ENCODE results near the gene MAPT. TPM values are rescaled to one million over a fixed set of nuclear protein-coding genes. Genes with fewer than 3 reads are reported as not detected.
"Not testable (repeated sequence)": the region's sequence is repeated elsewhere in the genome, so short reads cannot be mapped to it uniquely, and the experiment has no call there.

Gene MAPT
- total RNA-seq, 1 donor from 2014 or later = 2.1 TPM

DNA sequence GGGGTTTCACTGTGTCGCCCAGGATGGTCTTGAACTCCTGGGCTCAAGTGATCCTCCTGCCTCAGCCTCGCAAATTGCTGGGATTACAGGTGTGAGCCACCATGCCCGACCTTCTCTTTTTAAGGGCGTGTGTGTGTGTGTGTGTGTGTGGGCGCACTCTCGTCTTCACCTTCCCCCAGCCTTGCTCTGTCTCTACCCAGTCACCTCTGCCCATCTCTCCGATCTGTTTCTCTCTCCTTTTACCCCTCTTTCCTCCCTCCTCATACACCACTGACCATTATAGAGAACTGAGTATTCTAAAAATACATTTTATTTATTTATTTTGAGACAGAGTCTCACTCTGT lies 108.6 kb downstream of the MAPT start:
- Histone ChIP-seq H2AFZ (ENCODE audit: low read depth, low read length) (no peak overlapping the region), H4K20me1 (ENCODE audit: insufficient read depth, low read length) (no peaks in the 10 kb centered on the region), H3K4me2 (ENCODE audit: low read length) (no peak overlapping the region), H3K4me1 (ENCODE audit: insufficient read depth, low read length) (peaks cover under 1% of the 10 kb centered on the region), H3K36me3 (ENCODE audit: insufficient read depth, low read length) (no peaks in the 10 kb centered on the region), H3K4me3 (ENCODE audit: insufficient read depth, low read depth, low read length) (no peak overlapping the region), H3K27ac (ENCODE audit: low read depth, low read length) (no peak overlapping the region), H3K27me3 (ENCODE audit: insufficient read depth, low read length) (no peaks in the 10 kb centered on the region), H3K79me2 (ENCODE audit: insufficient read depth, low read length) (no peaks in the 10 kb centered on the region), H3K9ac (ENCODE audit: low read length) (no peak overlapping the region), H3K9me3 (ENCODE audit: insufficient read depth, low read depth, low read length) (no peaks in the 10 kb centered on the region)
- DNase-seq (ENCODE audit: low read depth) = no peak
- FAIRE-seq = no peak
- no peak overlapping the region for H3K27ac Mint-ChIP-seq (ENCODE audit: unreplicated experiment)
- H3K27me3 Mint-ChIP-seq (ENCODE audit: low read depth, unreplicated experiment) = peaks cover 6% of the 10 kb centered on the region
- peaks cover 12% of the 10 kb centered on the region for H3K4me1 Mint-ChIP-seq (ENCODE audit: low read depth, unreplicated experiment)
- H3K4me3 Mint-ChIP-seq (ENCODE audit: unreplicated experiment) = no peak overlapping the region
- H3K9me3 Mint-ChIP-seq (ENCODE audit: unreplicated experiment) = no peaks in the 10 kb centered on the region
- TF ChIP-seq EZH2 (IDR thresholded peaks at IDR 0.05; ENCODE audit: insufficient read depth, low read length) (no peak), CTCF (IDR thresholded peaks at IDR 0.05; ENCODE audit: insufficient read depth, low read depth, low read length) (no peak)
- H3K36me3 Mint-ChIP-seq (ENCODE audit: low read depth, unreplicated experiment) = peaks cover 2% of the 10 kb centered on the region

DNA sequence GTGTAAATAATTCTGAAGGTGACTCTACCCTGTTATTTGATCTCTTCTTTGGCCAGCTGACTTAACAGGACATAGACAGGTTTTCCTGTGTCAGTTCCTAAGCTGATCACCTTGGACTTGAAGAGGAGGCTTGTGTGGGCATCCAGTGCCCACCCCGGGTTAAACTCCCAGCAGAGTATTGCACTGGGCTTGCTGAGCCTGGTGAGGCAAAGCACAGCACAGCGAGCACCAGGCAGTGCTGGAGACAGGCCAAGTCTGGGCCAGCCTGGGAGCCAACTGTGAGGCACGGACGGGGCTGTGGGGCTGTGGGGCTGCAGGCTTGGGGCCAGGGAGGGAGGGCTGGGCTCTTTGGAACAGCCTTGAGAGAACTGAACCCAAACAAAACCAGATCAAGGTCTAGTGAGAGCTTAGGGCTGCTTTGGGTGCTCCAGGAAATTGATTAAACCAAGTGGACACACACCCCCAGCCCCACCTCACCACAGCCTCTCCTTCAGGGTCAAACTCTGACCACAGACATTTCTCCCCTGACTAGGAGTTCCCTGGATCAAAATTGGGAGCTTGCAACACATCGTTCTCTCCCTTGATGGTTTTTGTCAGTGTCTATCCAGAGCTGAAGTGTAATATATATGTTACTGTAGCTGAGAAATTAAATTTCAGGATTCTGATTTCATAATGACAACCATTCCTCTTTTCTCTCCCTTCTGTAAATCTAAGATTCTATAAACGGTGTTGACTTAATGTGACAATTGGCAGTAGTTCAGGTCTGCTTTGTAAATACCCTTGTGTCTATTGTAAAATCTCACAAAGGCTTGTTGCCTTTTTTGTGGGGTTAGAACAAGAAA lies 109.8 kb downstream of the MAPT start:
- Mint-ChIP-seq H3K27me3 (ENCODE audit: low read depth, unreplicated experiment) (peaks cover 6% of the 10 kb centered on the region), H3K9me3 (ENCODE audit: unreplicated experiment) (no peaks in the 10 kb centered on the region), H3K36me3 (ENCODE audit: low read depth, unreplicated experiment) (peaks cover 2% of the 10 kb centered on the region), H3K4me3 (ENCODE audit: unreplicated experiment) (no peak overlapping the region), H3K27ac (ENCODE audit: unreplicated experiment) (no peak overlapping the region), H3K4me1 (ENCODE audit: low read depth, unreplicated experiment) (peaks cover 12% of the 10 kb centered on the region)
- Histone ChIP-seq H3K27ac (ENCODE audit: low read depth, low read length) (no peak overlapping the region), H3K4me3 (ENCODE audit: insufficient read depth, low read depth, low read length) (no peak overlapping the region), H3K4me2 (ENCODE audit: low read length) (no peak overlapping the region), H3K4me1 (ENCODE audit: insufficient read depth, low read length) (no peaks in the 10 kb centered on the region), H3K79me2 (ENCODE audit: insufficient read depth, low read length) (no peaks in the 10 kb centered on the region), H3K27me3 (ENCODE audit: insufficient read depth, low read length) (no peaks in the 10 kb centered on the region), H3K36me3 (ENCODE audit: insufficient read depth, low read length) (no peaks in the 10 kb centered on the region), H4K20me1 (ENCODE audit: insufficient read depth, low read length) (no peaks in the 10 kb centered on the region), H2AFZ (ENCODE audit: low read depth, low read length) (no peak overlapping the region), H3K9me3 (ENCODE audit: insufficient read depth, low read depth, low read length) (no peaks in the 10 kb centered on the region), H3K9ac (ENCODE audit: low read length) (no peak overlapping the region)
- no peak for FAIRE-seq
- peak; percentile 14 for DNase-seq (ENCODE audit: low read depth)
- TF ChIP-seq CTCF (IDR thresholded peaks at IDR 0.05; ENCODE audit: insufficient read depth, low read depth, low read length) = no peak
- TF ChIP-seq EZH2 (IDR thresholded peaks at IDR 0.05; ENCODE audit: insufficient read depth, low read length) = no peak

- H3K9me3 ChIP-seq (ENCODE audit: insufficient read depth, low read depth, low read length); H4K20me1 ChIP-seq (ENCODE audit: insufficient read depth, low read length); H3K27me3 Mint-ChIP-seq (ENCODE audit: low read depth, unreplicated experiment); H3K9me3 Mint-ChIP-seq (ENCODE audit: unreplicated experiment); H3K27ac Mint-ChIP-seq (ENCODE audit: unreplicated experiment); H2AFZ ChIP-seq (ENCODE audit: low read depth, low read length); H3K4me3 ChIP-seq (ENCODE audit: insufficient read depth, low read depth, low read length); H3K79me2 ChIP-seq (ENCODE audit: insufficient read depth, low read length); FAIRE-seq; H3K27ac ChIP-seq (ENCODE audit: low read depth, low read length); H3K27me3 ChIP-seq (ENCODE audit: insufficient read depth, low read length); H3K4me2 ChIP-seq (ENCODE audit: low read length); H3K4me1 ChIP-seq (ENCODE audit: insufficient read depth, low read length); H3K9ac ChIP-seq (ENCODE audit: low read length); H3K36me3 ChIP-seq (ENCODE audit: insufficient read depth, low read length); H3K36me3 Mint-ChIP-seq (ENCODE audit: low read depth, unreplicated experiment); DNase-seq (ENCODE audit: low read depth): not testable (repeated sequence)
- peak overlapping the region; percentile 40 for H3K4me3 Mint-ChIP-seq (ENCODE audit: unreplicated experiment)
- peaks cover 18% of the 10 kb centered on the region for H3K4me1 Mint-ChIP-seq (ENCODE audit: low read depth, unreplicated experiment)
These were observed 111.7 kb downstream of the MAPT start for GRCh38 chr17:46006082-46006481.

Measured in astrocyte (in vitro differentiated cells and primary cell).